ENCODE results near the gene PIP4K2A.
"Not testable (repeated sequence)": the region's sequence is repeated elsewhere in the genome, so short reads cannot be mapped to it uniquely, and the experiment has no call there.

The PIP4K2A gene

DNA sequence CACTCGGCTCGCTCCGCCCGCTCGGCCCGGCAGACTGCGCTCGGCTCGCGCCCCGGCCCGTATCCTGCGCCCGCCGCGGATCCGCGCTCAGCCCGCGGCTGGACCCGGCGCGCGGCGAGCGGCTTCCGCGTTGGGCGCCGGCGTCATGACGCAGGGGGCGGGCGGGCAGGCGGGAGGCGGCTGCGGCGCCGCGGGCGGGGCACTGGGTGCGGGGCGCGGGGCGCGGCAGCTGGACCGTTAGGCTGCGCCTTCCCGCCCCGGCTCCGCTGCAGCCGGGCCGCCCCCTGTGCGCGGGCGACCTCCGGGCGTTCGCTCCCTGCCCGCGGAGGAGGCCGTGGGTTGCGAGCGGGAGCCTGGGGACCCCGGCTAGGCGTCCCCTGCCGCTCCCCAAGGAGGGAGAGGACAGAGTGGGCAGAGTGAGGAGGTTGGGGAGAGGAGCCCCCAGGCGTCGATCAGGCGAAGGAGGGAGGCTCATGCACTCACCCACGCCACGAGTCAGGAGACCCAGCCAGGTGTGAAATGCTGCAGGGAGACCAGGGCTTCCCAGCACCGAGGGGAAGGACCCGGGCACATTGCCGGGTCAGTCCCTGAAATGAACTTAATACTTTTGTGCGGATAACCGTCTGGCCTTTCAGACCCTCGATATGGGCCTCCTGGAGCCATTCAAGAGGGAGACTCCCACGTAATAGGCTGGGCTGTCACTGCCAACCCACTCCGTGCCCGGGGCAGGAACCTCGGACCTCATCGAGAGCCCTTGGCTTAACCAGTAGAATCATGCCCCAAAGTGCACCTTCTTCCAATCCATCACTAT, at the start of gene PIP4K2A:
PIP4K2A (minus strand) TSS at position 100 of the 811 bp plus-strand sequence. CDS start 252 bp downstream, outside the sequence.
- DNase-seq: peak; percentile 74

DNA sequence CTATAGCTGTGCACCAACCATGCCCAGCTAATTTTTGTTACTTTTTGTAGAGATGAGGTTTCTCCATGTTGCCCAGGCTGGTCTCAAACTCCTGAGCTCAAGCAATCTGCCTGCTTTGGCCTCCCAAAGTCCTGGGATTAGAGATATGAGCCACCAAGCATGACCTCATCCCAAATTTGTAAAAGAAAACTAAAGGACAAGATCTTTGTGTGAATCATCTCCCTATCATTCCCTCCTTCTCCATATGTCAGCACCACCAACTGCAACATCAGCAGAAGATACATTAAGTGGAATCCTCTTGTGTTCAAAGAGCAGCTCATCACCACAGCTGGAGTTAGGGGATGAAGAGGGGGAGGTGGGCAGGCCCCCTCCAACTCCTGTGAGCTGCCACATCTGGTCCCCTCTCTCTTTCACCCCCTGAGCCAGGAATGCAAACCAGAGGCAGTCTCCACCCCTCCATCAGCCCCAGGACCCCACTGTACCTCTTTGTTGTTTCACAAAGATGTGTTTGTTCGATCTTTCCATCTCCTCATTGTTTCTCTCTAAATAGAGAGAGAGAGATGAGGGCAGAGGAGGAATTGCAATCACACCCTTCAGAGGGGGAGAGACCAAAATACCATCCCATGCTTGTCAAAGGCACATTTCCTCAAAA, 47.3 kb upstream of the PIP4K2A start:
- DNase-seq: no peak

DNA sequence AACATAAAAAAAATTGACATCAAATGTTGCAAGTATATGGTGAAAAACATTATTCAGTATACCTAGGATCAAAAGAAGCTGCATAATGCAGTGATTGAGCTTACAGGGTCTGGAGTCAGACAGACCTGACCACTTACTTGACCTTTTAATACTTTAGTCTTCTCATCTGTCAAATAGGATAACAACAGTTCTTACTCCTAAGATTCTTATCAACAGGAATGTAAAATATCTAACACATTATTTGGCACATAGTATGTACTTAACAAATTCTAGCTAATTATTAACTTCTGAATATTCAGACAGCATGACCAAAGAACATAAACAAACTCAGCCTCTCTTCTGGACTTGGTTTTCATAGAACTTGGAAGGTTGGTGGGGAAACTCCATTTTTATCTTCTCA, 45.6 kb upstream of the PIP4K2A start:
- DNase-seq: no peak

- DNase-seq: no peak
These were observed 44.5 kb upstream of the PIP4K2A start for GRCh38 chr10:22758867-22759266.

DNA sequence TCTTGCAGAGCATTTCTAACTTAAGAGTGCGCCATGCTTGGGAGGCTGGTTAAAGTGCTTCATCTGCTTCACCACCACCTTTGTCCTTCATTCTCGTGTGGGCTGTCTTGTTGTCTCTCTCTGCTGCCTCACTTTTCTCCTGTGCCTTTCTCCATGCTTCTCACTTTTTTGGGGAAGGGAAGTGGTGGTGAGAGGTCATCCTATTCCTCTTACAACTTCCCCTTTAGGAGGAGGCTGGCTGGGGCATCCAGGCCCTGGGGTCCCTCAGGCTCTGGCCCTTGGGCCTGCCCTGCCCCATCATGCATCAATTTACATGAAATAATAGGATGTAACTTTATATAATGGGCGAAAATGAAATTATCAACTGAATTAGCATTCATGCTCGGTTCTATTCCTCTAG, 39.9 kb upstream of the PIP4K2A start:
- no peak for DNase-seq

GRCh38 chr10:22753786-22754185, 39.4 kb upstream of the PIP4K2A start:
- no peak for DNase-seq

GRCh38 chr10:22752272-22752889, 38.0 kb upstream of the PIP4K2A start:
- DNase-seq: no peak

DNA sequence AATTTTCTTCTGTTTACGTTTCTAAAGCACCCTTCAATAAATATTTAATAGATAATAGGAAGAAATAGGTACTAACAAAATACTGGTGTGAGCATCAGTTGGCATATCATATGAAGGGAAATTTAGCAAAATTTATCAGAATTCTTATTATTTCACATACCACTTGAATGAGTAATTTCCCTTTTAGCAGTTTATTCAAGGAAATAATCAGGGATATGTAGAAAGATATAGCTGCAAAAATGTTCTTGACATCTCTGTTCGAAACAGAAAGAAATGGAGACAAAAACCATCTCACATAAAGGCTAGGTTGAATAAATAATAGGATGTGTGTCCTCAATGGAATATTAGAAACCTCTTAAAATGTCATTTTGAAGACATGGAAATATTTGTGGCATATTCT, 35.8 kb upstream of the PIP4K2A start:
- DNase-seq: no peak

DNA sequence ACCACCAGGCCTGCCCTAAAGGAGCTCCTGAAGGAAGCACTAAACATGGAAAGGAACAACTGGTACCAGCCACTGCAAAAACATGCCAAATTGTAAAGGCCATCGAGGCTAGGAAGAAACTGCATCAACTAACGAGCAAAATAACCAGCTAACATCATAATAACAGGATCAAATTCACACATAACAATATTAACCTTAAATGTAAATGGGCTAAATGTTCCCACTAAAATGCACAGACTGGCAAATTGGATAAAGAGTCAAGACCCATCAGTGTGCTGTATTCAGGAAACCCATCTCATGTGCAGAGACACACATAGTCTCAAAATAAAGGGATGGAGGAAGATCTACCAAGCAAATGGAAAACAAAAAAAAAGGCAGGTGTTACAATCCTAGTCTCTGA, 30.5 kb upstream of the PIP4K2A start:
- not testable (repeated sequence) for DNase-seq

DNA sequence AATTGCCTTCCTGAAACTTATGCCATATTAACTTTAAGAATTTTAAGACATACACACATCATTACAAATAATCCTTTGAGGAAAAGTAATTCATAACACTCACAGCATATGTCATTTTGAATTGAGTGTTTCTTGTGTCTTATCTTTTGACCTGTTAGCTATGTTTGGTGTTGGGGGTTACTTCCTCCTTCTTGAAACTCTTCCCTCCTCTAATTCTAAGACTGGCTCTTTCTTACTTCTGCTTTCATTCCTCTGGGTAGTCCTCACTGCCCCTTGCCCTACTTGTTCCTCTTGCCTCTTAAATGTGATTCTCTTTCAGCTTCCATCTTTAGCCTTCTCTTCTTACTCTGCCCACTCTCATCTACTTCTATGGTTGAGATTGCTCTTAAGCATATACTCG, 28.3 kb upstream of the PIP4K2A start:
- peak; percentile 4 for DNase-seq

- DNase-seq: not testable (repeated sequence)
These were observed 27.3 kb upstream of the PIP4K2A start for GRCh38 chr10:22741631-22742030.

DNA sequence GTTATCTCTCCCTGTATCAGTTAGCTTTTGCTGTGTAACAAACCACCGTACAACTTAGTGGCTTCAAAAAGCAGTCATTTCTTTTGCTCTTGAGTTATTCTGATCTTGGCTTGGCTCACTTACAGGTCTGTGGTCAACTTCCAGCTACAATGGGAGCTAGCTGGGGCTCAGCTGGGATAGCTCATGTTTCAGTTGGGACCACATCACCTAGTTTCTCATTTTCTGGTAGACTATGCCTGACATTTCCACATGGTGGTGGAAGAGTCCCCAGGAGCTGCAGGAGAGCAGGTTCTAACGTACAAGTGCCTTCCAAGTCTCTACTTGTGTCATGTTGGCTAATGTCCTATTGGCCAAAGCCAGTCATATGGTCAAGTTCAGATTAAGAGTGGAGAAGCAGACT, 25.8 kb upstream of the PIP4K2A start:
- DNase-seq: no peak

GRCh38 chr10:22737587-22737986, 23.2 kb upstream of the PIP4K2A start:
- no peak for DNase-seq

GRCh38 chr10:22736134-22736533, 21.8 kb upstream of the PIP4K2A start:
- no peak for DNase-seq

DNA sequence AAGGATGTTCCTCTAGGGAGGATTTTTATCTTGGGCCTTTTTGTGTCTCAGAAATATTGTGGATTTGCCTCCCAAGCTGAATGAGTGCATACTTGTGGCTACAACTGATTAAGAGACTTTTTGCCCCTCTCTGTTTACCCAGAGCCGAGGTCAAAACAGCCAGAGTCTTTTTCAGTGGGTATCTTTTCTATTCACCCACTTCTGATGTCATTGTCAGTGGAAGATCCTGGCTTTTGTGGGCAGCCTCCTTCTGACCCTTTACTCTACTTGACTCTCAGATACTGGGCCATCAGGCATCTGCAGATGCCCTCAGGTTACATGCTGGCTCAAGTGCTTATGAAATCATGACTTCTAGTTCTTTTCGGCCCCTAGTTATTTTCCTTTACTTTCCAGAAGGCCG, 19.6 kb upstream of the PIP4K2A start:
- no peak for DNase-seq

GRCh38 chr10:22727663-22728062, 13.3 kb upstream of the PIP4K2A start:
- DNase-seq: no peak

GRCh38 chr10:22727112-22727511, 12.7 kb upstream of the PIP4K2A start:
- no peak for DNase-seq

DNA sequence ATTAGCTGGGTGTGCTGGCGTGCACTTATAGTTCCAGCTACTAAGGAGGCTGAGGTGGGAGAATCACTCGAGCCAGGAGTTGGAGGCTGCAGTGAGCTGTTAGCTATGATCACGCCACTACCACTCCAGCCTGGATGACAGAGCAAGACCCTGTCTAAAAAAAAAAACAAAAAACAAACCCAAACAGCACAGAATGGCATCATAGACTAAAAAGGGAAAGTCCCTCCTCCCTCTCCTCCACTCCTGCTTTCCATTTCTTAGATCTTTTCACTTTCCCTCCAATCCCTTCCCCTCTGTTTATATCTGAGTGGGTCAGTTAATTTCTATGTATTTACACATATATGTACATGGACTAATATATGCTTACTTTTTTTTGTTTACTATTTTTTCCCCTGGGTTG, 10.4 kb upstream of the PIP4K2A start:
- no peak for DNase-seq

- DNase-seq: no peak
These were observed 9.4 kb upstream of the PIP4K2A start for GRCh38 chr10:22723783-22724182.

- no peak for DNase-seq
These were observed 9.0 kb upstream of the PIP4K2A start for GRCh38 chr10:22723343-22723779.

DNA sequence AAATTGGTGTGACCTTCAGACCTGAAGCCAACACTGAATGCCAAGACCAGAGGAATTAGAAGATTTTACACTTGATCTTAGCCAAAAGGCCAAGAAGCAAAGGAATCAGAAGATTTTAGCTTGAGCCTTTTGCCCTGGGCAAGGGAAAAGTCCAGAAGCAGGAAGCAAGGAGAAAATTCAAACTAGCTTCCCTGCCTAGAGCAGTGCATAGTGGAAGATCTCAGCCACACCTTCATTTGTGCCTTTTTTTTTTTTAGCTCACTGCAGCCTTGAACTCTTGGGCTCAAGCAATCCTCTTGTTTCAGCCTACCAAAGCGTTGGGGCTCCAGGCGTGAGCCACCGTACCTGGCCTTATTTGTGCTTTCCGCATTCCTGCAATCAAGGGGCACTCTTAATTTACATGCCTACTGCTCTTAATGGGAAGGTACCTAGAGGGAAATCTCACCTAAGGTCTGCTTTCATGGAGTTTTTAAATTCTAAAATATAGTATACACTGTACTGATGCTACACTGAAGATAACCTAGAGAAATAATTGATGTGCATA, 8.3 kb upstream of the PIP4K2A start:
- DNase-seq: no peak

GRCh38 chr10:22720667-22721066, 6.3 kb upstream of the PIP4K2A start:
- DNase-seq: no peak

DNA sequence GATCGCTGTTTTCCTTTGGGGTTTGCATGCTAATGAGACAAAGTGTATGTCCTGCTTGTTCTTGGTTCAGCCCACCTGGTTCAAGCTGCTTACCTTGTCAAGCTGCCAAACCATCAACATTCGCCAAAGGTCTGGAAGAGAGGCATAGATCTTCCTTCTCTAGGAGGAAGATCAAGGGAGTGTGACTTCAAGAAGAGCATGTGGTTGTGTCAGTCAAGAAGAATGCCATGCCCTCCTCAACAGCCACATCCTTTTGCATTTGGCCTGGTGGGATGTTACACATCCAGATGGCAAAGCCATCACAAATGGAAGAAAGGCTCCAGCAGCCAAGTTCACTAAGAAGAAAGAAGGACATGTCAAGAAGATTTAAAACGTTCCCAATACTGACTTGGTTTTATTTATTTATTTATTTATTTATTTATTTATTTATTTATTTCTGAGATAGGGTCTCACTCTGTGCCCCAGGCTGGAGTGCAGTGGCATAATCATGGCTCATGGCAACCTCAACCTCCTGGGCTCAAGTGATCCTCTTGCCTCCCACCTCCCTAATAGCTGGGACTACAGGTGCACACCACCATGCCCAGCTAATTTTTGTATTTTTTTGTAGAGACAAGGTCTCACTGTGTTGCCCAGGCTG, 5.1 kb upstream of the PIP4K2A start:
- DNase-seq: no peak

All from CD4-positive, alpha-beta T cell treated with Interleukin-17A for 1 hour (primary cell).